HG02759 (cell line): ENCODE measurements around the gene LLPH.
A peak's percentile ranks its signal among the peaks of the same experiment; 100 is the strongest.

Source experiments
- ATAC-seq: cut with Tn5 transposase; IDR thresholded peaks from one replicate; pipeline ENCODE4 v1.9.1; 2021; ENCODE audit warnings: mild to moderate bottlenecking, moderate library complexity; ENCODE audit not compliant: unreplicated experiment

The LLPH gene

GRCh38 chr12:66143868-66144267 lies 13.3 kb upstream of the LLPH start:
- ATAC-seq = no peak

- no peak for ATAC-seq
Measured at GRCh38 chr12:66142826-66143225, 12.3 kb upstream of the LLPH start.

- ATAC-seq = no peak
Measured at GRCh38 chr12:66141299-66141698, 10.7 kb upstream of the LLPH start.

- no peak for ATAC-seq
Measured at GRCh38 chr12:66140731-66141130, 10.2 kb upstream of the LLPH start.

- no peak for ATAC-seq
Measured at GRCh38 chr12:66139328-66139727, 8.8 kb upstream of the LLPH start.

- no peak for ATAC-seq
Measured at GRCh38 chr12:66137937-66138336, 7.4 kb upstream of the LLPH start.

GRCh38 chr12:66132408-66132807 lies 1.9 kb upstream of the LLPH start:
- no peak for ATAC-seq

- no peak for ATAC-seq
Measured at GRCh38 chr12:66131067-66131688, 628 bp upstream of the LLPH start.

GRCh38 chr12:66129934-66130266 lies 650 bp downstream of the LLPH start:
- no peak for ATAC-seq

- no peak for ATAC-seq
Measured at GRCh38 chr12:66127650-66128049, 2.9 kb downstream of the LLPH start.

DNA sequence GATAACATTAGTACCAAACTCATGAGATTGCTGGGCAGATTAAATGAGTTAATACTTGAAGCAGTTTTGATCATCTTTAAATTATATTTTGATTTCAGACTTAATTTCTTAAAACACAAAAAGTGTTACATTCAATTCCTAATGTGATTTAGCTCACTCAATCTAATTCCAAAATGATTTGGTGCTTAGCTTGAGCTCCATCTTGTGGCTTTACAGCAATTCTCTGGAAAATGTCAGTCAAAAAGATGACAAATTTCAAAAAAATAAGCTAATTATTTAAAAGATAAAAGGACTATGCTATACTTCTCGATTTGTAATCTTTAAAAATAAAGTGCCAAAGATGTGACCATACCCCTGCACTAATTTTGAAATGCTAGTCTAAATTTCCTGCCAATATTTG lies 10.1 kb downstream of the LLPH start:
- no peak for ATAC-seq

- peak; percentile 36 for ATAC-seq
Measured at GRCh38 chr12:66119870-66120241, 10.7 kb downstream of the LLPH start.

GRCh38 chr12:66119229-66119869 lies 11.2 kb downstream of the LLPH start:
- no peak for ATAC-seq

GRCh38 chr12:66118240-66118891 lies 12.2 kb downstream of the LLPH start:
- ATAC-seq = no peak

DNA sequence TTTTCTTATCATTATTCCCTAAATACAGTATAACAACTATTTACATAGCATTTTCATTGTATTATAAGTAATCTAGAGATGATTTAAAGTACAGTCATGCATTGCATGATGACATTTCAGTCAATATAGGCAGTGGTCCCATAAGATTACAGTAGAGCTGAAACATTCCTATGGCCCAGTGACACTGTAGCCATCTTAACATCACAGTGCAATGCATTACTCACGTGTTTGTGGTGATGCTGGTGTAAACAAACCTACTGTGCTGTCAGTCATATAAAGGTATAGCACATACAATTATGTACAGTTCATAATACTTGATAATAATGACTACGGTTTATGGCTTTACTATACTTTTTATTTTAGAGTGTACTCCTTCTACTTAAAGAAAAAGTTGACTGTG lies 13.3 kb downstream of the LLPH start:
- ATAC-seq = no peak

GRCh38 chr12:66115071-66115600 lies 15.4 kb downstream of the LLPH start:
- ATAC-seq = no peak

DNA sequence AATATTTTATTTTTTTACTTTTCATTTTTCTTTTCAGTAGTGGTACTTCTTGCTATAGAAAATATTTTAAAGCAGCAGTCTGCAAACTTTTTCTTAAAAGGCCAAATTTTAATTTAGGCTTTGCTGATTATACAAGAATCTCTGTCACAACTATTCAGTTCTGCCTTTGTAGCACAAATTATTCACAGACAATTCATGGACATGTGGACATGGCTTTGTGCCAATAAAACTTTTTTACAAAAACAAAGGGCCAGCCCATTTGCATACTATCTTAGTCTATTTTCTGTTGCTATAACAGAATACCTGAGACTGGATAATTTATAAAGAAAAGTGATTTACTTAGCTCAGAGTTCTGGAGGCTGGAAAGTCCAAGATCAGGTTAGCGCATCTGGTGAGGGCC lies 17.1 kb downstream of the LLPH start:
- no peak for ATAC-seq

DNA sequence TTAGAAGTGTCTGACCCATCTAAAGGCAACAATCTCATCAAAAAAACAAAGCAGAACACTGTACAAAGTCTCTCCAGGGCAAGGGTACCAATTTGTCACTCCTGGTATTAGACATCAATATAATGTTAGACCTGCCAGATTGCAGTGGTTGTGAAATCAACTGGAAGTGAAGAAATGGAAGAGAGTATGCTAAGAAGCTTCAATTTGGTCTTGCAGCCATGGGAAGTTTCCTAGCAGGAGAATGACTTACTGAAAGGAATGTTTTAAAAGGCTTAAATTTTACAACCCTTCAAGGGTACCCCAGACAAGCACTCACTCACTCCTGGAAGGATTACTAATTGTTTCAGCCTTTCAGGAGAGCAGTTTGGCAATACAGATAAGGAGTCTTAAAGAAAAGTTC lies 18.9 kb downstream of the LLPH start:
- no peak for ATAC-seq

DNA sequence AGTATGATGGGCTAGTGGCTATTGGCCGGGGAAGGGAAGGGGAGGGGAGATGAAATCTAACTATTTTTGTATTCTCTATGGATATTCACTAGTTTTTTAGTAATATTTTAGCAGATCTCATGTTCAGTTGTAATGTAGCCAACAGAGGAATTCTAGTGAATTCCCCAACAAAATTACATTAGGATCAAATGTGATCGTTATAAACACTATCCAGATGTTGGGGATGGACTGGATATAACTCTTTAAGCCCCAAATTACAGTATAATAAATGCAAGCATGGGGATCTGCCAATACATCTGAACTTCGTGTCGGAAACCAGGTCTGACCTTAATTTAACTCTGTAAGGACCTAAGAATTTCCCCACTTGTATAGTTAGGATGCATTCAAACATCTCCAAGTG lies 21.5 kb downstream of the LLPH start:
- ATAC-seq = no peak

DNA sequence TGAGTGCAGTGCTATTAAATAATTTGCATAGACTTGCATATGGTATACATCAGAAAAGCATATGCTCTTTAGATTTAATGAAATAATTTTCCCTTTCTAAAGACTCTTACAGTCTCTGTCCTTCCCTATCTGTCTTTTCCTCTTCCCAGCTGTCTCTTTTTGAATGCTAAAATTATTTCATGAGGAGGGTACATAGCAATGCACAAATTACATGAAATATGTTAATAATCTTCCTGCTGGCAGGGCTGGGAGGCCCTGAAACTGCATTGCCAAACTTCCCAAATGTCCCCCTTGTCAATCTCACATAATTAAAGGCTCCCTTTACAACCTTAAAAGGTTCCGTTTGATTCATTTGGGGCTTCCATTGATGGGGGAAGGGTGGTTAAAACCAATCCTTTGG lies 22.2 kb downstream of the LLPH start:
- no peak for ATAC-seq

GRCh38 chr12:66107451-66107915 lies 23.1 kb downstream of the LLPH start:
- peak; percentile 94 for ATAC-seq
